Upper lobe of left lung (tissue), 4 donors: ENCODE results near the gene LRRC56.

Experiments
- CTCF ChIP-seq, 6 experiments: fragments of 450-650 bp in 4 of 6; fragments of 200-600 bp in 2 of 6; sonication (generic) in 2 of 6; IDR thresholded peaks; one replicate each; pipeline ENCODE4 v1.5.1; 2016 to 2019; ENCODE audit warnings: antibody characterized with exemption in 6 of 6
- POLR2AphosphoS5 ChIP-seq, 2 donors: sonication (generic); formaldehyde crosslinking; IDR thresholded peaks; one replicate each; pipeline ENCODE4 v1.5.1; 2017; ENCODE audit warnings: antibody characterized with exemption in 2 of 2

- TF ChIP-seq CTCF (IDR thresholded peaks at IDR 0.05): no peak
- no peak for TF ChIP-seq POLR2AphosphoS5 (IDR thresholded peaks at IDR 0.05)
Measured at GRCh38 chr11:529728-530411, 7.5 kb upstream of the LRRC56 start.
